Measurements from ENCODE around the gene SLC1A3.

DNA sequence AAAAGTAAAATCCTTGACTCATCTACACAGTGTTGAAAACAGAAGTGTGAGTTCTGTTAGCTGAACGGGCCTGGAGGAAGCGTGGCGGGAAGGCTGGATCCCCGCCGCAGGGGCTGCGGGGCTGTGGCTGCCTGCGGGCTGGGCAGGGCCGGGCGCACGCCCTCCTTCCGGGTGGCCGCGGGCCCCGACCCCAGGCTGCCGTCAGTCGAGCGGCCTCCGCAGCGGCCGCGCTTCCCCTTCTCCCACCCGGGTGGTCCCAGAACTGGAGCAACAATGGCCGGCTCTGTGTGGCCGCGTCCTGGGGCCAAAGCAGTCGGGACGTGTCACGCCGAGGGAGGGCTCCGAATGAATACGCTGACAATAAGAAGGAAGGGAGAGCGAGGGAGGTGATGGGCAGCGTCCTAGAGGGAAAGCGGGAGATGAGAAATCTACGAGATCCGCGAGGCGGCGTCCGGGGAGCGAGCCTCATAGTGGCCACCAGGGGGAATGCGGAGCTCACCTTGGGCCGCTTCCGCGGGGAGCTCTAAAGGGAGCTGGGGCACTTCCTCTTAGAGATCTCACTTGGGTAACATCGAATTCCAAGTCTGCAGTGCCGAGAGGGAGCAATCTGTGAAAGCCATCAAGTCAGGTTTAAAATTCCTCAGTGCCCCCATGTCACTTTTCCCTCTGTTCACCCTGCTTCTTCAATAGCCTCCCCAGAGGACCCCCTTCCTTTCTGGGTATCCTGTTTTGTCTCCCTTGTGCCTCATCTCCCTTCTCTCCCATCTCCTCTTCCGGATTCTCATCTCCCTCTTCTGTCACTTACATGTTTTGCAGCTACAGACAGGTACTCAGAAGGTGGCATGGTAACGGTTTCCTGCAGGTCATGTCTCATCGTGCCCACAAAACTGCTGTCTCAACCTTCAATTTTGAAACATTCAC, 83.9 kb downstream of the SLC1A3 start:
- TF ChIP-seq, protein P1, sequence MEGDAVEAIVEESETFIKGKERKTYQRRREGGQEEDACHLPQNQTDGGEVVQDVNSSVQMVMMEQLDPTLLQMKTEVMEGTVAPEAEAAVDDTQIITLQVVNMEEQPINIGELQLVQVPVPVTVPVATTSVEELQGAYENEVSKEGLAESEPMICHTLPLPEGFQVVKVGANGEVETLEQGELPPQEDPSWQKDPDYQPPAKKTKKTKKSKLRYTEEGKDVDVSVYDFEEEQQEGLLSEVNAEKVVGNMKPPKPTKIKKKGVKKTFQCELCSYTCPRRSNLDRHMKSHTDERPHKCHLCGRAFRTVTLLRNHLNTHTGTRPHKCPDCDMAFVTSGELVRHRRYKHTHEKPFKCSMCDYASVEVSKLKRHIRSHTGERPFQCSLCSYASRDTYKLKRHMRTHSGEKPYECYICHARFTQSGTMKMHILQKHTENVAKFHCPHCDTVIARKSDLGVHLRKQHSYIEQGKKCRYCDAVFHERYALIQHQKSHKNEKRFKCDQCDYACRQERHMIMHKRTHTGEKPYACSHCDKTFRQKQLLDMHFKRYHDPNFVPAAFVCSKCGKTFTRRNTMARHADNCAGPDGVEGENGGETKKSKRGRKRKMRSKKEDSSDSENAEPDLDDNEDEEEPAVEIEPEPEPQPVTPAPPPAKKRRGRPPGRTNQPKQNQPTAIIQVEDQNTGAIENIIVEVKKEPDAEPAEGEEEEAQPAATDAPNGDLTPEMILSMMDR (conservative IDR thresholded peaks at IDR 0.05) = peak; percentile 94
- TF ChIP-seq ZFX (IDR thresholded peaks at IDR 0.05) = no peak

Data from C4-2B (cell line).